ENCODE data around the gene ALPL. TPM values are rescaled to one million over a fixed set of nuclear protein-coding genes. Genes with fewer than 3 reads are reported as not detected.

The ALPL gene
- polyA plus RNA-seq, 1 donor (not counting 4 experiments of a cell fraction or from before 2014, with no cell fraction given), result not detected

DNA sequence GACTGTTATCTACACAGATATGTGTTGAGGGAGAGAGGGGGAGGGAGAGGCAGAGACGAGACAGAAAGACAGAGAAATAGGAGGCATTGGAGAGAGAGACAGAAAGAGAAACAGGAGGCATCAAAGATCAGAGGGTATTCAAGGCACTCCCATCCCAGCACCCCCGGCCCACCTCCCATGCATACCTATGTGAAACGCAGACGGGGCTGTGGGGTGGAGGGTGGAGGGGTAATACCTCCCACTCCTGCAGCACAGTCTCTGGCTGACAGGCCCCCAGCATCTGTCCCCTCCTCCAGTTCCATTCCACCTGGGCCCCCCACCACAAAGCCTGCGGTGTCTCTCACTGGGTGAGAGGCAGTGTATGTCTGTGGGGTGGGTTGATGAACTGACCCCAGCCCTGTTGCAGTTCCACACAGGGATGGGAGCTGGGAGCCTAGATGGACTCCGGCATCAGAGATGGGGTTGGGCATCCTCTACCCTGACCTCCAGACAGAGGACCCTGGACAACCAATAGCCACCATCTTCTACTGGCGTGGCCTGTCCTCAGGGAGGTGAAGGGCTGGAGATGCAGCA is 110.2 kb downstream of the ALPL start:
- DNase-seq (ENCODE audit: low read depth, low spot score), result no peak
- no peak for TF ChIP-seq EZH2 (IDR thresholded peaks at IDR 0.05; ENCODE audit: low read length)
- no peak for TF ChIP-seq CTCF (optimal IDR thresholded peaks at IDR 0.05 in 1 of 3, IDR thresholded peaks at IDR 0.05 in 1 of 3, conservative IDR thresholded peaks at IDR 0.05 in 1 of 3; ENCODE audit: extremely low read depth in 1 of 3, insufficient read depth in 2 of 3, low read length in 3 of 3)
- H3K27ac ChIP-seq (ENCODE audit: control insufficient read depth, insufficient read depth, low read length), result no peak overlapping the region
- peaks cover 30% of the 10 kb centered on the region for H3K27me3 ChIP-seq (ENCODE audit: control insufficient read depth, extremely low read depth, insufficient read depth, low read length)
- H4K20me1 ChIP-seq (ENCODE audit: control insufficient read depth, extremely low read depth, insufficient read depth, low read length), result no peaks in the 10 kb centered on the region
- dilution Hi-C loops (cut with MboI; ENCODE audit: extremely low pct_ligation_motif_present, low sequenced_read_pairs), result no loop called here
- no peaks in the 10 kb centered on the region for H3K79me2 ChIP-seq (ENCODE audit: control insufficient read depth, insufficient read depth, low read length)
- no peak overlapping the region for H3K9ac ChIP-seq (ENCODE audit: control insufficient read depth, extremely low read depth, insufficient read depth, low read length)
- peaks cover 2% of the 10 kb centered on the region for H3K9me1 ChIP-seq (ENCODE audit: control insufficient read depth, extremely low read depth, insufficient read depth, low read length)
- FAIRE-seq, result no peak
- H3K4me3 ChIP-seq (ENCODE audit: control insufficient read depth in 2 of 3, extremely low read depth in 1 of 3, insufficient read depth in 2 of 3, low read depth in 1 of 3, low read length in 3 of 3), result no peak overlapping the region
- H3K4me2 ChIP-seq (ENCODE audit: control insufficient read depth, extremely low read depth, insufficient read depth, low read depth, low read length), result no peak overlapping the region
- H3K36me3 ChIP-seq (ENCODE audit: control insufficient read depth in 2 of 2, extremely low read depth in 1 of 2, insufficient read depth in 2 of 2, low read length in 2 of 2), result no peaks in the 10 kb centered on the region
- H2AFZ ChIP-seq (ENCODE audit: control insufficient read depth, low read length), result no peak overlapping the region
- no peaks in the 10 kb centered on the region for H3K9me3 ChIP-seq (ENCODE audit: control insufficient read depth, low read depth, low read length)
- H3K4me1 ChIP-seq (ENCODE audit: control insufficient read depth, extremely low read depth, insufficient read depth, low read length), result peaks cover 21% of the 10 kb centered on the region

GRCh38 chr1:21620011-21620410 is 110.8 kb downstream of the ALPL start:
- H3K4me3 ChIP-seq (ENCODE audit: control insufficient read depth in 2 of 3, extremely low read depth in 1 of 3, insufficient read depth in 2 of 3, low read depth in 1 of 3, low read length in 3 of 3), result no peak overlapping the region
- H3K4me1 ChIP-seq (ENCODE audit: control insufficient read depth, extremely low read depth, insufficient read depth, low read length), result peaks cover 16% of the 10 kb centered on the region
- no peak overlapping the region for H2AFZ ChIP-seq (ENCODE audit: control insufficient read depth, low read length)
- H3K4me2 ChIP-seq (ENCODE audit: control insufficient read depth, extremely low read depth, insufficient read depth, low read depth, low read length), result no peak overlapping the region
- H3K27me3 ChIP-seq (ENCODE audit: control insufficient read depth, extremely low read depth, insufficient read depth, low read length), result peaks cover 30% of the 10 kb centered on the region
- TF ChIP-seq EZH2 (IDR thresholded peaks at IDR 0.05; ENCODE audit: low read length) (no peak), CTCF (optimal IDR thresholded peaks at IDR 0.05 in 1 of 3, IDR thresholded peaks at IDR 0.05 in 1 of 3, conservative IDR thresholded peaks at IDR 0.05 in 1 of 3; ENCODE audit: extremely low read depth in 1 of 3, insufficient read depth in 2 of 3, low read length in 3 of 3) (no peak)
- FAIRE-seq (no peak), DNase-seq (ENCODE audit: low read depth, low spot score) (no peak)
- dilution Hi-C loops (cut with MboI; ENCODE audit: extremely low pct_ligation_motif_present, low sequenced_read_pairs), result no loop called here
- H3K36me3 ChIP-seq (ENCODE audit: control insufficient read depth in 2 of 2, extremely low read depth in 1 of 2, insufficient read depth in 2 of 2, low read length in 2 of 2), result no peaks in the 10 kb centered on the region
- H3K79me2 ChIP-seq (ENCODE audit: control insufficient read depth, insufficient read depth, low read length), result no peaks in the 10 kb centered on the region
- no peak overlapping the region for H3K27ac ChIP-seq (ENCODE audit: control insufficient read depth, insufficient read depth, low read length)
- no peak overlapping the region for H3K9ac ChIP-seq (ENCODE audit: control insufficient read depth, extremely low read depth, insufficient read depth, low read length)
- H3K9me3 ChIP-seq (ENCODE audit: control insufficient read depth, low read depth, low read length), result no peaks in the 10 kb centered on the region
- no peaks in the 10 kb centered on the region for H4K20me1 ChIP-seq (ENCODE audit: control insufficient read depth, extremely low read depth, insufficient read depth, low read length)
- no peaks in the 10 kb centered on the region for H3K9me1 ChIP-seq (ENCODE audit: control insufficient read depth, extremely low read depth, insufficient read depth, low read length)
